ENCODE data around the gene C6orf47.

DNA sequence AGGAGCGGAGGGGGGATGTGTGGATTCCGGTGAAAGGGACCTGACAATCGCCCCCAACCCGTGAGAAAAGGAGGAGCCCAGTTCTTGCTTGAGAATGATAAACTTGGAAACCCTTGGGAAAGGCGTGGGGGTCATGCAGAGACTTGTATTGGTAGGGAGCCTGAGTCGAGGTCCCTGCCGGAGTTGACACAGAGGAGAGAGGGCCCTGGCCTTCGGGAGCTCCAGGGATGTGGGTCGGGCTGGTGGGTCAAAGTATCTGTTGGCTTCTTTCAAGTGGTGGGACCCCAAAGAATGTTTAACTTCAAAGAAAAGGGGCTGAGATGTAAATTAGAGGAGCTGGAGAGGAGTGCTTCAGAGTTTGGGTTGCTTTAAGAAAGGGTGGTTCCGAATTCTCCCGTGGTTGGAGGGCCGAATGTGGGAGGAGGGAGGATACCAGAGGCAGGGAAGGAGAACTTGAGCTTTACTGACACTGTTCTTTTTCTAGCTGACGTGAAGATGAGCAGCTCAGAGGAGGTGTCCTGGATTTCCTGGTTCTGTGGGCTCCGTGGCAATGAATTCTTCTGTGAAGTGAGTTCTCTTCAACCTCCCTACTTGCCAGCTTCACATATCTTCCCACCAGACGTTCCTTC, 5.9 kb upstream of the C6orf47 start:
- TF ChIP-seq EP300 (IDR thresholded peaks at IDR 0.05; ENCODE audit: low read depth in 2 of 2, low read length in 2 of 2) (no peak), EP300 (CRISPR knock-in tag; IDR thresholded peaks at IDR 0.05; ENCODE audit: borderline replicate concordance) (no peak), ZNF230 (CRISPR knock-in tag; IDR thresholded peaks at IDR 0.05) (0 out of 2 replicates have a peak, but pooled peaks have one; percentile 18), SP2 (CRISPR knock-in tag; IDR thresholded peaks at IDR 0.05) (no peak), FOXM1 (CRISPR knock-in tag; IDR thresholded peaks at IDR 0.05) (no peak), DR1 (CRISPR knock-in tag; IDR thresholded peaks at IDR 0.05) (no peak), POLR2A (IDR thresholded peaks at IDR 0.05; ENCODE audit: insufficient read depth in 1 of 2, low read depth in 2 of 2, low read length in 2 of 2) (no peak; a peak in 1 of 4 replicates), WIZ (CRISPR knock-in tag; IDR thresholded peaks at IDR 0.05) (no peak), ZNF451 (CRISPR knock-in tag; IDR thresholded peaks at IDR 0.05) (no peak)

Measured in HepG2 (cell line).